ENCODE measurements around the gene STX11. TPM values are rescaled to one million over a fixed set of nuclear protein-coding genes. Genes with fewer than 3 reads are reported as not detected.

STX11 gene
- total and polyA plus RNA-seq, 12 donors: 4.8 to 15.9 (median 8.8) TPM

DNA sequence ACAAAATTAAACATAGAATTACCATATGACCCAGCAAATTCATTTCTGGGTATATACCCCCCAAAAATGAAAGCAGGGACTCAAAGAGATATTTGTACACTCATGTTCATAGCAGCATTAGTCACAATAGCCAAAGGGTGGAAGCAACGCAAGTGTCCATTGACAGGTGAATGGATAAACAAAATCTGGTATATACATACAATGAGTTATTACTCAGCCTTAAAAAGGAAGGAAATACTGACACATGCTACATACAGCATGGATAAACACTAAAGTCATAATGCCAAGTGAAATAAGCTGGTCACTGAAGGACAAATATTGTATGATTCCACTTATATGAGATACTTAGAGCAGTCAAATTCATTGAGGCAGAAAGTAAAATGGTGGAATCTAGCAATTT lies 5.3 kb upstream of the STX11 start:
- Histone ChIP-seq H3K4me1 (peaks cover 0 to 10% (median 0%) of the 10 kb centered on the region in 9 donors), H3K36me3 (no peaks in the 10 kb centered on the region), H3K9me3 (no peaks in the 10 kb centered on the region), H3K4me3 (no peak overlapping the region), H3K27me3 (no peaks in the 10 kb centered on the region), H3K27ac (no peak overlapping the region)
- TF ChIP-seq, protein P1, sequence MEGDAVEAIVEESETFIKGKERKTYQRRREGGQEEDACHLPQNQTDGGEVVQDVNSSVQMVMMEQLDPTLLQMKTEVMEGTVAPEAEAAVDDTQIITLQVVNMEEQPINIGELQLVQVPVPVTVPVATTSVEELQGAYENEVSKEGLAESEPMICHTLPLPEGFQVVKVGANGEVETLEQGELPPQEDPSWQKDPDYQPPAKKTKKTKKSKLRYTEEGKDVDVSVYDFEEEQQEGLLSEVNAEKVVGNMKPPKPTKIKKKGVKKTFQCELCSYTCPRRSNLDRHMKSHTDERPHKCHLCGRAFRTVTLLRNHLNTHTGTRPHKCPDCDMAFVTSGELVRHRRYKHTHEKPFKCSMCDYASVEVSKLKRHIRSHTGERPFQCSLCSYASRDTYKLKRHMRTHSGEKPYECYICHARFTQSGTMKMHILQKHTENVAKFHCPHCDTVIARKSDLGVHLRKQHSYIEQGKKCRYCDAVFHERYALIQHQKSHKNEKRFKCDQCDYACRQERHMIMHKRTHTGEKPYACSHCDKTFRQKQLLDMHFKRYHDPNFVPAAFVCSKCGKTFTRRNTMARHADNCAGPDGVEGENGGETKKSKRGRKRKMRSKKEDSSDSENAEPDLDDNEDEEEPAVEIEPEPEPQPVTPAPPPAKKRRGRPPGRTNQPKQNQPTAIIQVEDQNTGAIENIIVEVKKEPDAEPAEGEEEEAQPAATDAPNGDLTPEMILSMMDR (IDR thresholded peaks at IDR 0.05): no peak
- intact Hi-C loops (cut with DNase I): loop anchor here in 2 of 10 donors (5.0 kb wide), 2 partner anchors 38 to 72 kb away; no protein-coding TSS in a partner anchor
- no peak for ATAC-seq
- 88 to 89% methylated on average over 1 of the region's 1 CpG for WGBS, 2 donors
- DNase-seq: no peak

DNA sequence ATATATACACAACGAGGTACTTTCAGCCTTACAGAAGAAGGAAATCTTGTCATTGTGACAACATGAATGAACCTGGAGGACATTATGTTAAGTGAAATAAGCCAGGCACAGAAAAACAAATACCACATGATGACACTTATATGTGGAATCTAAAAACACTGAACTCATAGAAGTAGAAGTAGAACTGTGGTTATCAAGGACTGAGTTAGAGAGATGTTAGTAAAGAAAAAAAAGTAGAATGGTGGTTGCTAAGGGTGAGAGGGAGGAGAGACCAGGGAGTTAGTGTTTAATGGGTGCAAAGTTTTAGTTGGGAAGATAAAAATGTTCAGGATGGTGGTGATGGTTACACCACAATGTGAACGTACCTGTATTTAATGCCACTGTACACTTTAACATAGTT lies 4.8 kb upstream of the STX11 start:
- Histone ChIP-seq H3K4me1 (peaks cover 0 to 10% (median 0%) of the 10 kb centered on the region in 9 donors), H3K4me3 (no peak overlapping the region), H3K9me3 (no peaks in the 10 kb centered on the region), H3K27ac (no peak overlapping the region), H3K36me3 (no peaks in the 10 kb centered on the region), H3K27me3 (no peaks in the 10 kb centered on the region)
- intact Hi-C loops (cut with DNase I): loop anchor here in 2 of 10 donors (5.0 kb wide), 2 partner anchors 38 to 72 kb away; no protein-coding TSS in a partner anchor
- WGBS, 2 donors: 79 to 82% methylated on average over 2 of the region's 2 CpGs
- ATAC-seq (no peak), DNase-seq (no peak)
- TF ChIP-seq, protein P1 (IDR thresholded peaks at IDR 0.05): no peak

DNA sequence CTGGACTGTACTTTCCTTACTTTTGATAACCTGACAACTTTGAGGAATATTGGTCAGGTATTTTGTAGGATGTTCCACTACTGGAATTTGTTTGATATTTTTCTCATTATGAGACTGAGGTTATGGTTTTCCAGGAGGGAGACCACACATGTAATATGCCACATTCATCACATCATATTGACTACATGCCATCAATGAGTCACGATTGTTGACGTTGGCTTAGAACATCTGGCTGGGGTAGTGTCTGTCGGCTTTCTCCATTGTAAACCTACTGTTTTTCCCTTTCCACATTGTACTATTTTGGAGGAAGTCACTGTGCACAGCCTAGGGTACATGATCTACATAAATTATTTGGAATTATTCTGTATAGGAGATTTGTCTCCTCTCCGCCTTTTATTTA lies 1.4 kb upstream of the STX11 start:
- Histone ChIP-seq H3K4me1 (peaks cover 0 to 36% (median 13%) of the 10 kb centered on the region in 9 donors), H3K9me3 (no peaks in the 10 kb centered on the region), H3K27ac (peak overlapping the region in 2 of 10 donors; percentile 77 to 79), H3K4me3 (no peak overlapping the region), H3K36me3 (no peaks in the 10 kb centered on the region), H3K27me3 (no peaks in the 10 kb centered on the region)
- no peak for ATAC-seq
- DNase-seq: no peak
- intact Hi-C loops (cut with DNase I): loop anchor here in 2 of 10 donors (5.0 kb wide), 2 partner anchors 42 to 68 kb away; no protein-coding TSS in a partner anchor
- TF ChIP-seq, protein P1 (IDR thresholded peaks at IDR 0.05): no peak
- 58 to 69% methylated on average over 4 of the region's 4 CpGs for WGBS, 2 donors

DNA sequence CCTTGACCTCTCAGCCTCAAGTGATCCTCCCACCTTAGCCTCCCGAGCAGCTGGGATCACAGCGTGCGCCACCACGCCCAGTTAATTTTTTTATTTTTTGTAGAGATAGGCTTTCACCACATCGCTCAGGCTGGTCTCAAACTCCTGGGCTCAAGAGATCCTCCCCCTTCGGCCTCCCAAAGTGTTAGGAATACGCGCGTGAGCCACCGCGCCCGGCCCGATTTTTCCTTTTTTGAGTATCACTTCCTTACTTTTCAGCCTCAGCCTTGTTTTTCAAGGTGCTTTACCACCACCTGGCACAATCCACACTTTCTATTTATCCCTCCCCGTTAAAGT lies 791 bp upstream of the STX11 start:
- H3K4me1 ChIP-seq: peaks cover 0 to 42% (median 13%) of the 10 kb centered on the region in 9 donors
- TF ChIP-seq, protein P1 (IDR thresholded peaks at IDR 0.05): no peak
- WGBS, 2 donors: 53 to 67% methylated on average over 14 of the region's 14 CpGs
- no peaks in the 10 kb centered on the region for H3K9me3 ChIP-seq
- peak overlapping the region in 9 of 10 donors; percentile 70 to 85 (median 79) for H3K4me3 ChIP-seq
- H3K36me3 ChIP-seq: no peaks in the 10 kb centered on the region
- DNase-seq: no peak
- H3K27me3 ChIP-seq: no peaks in the 10 kb centered on the region
- intact Hi-C loops (cut with DNase I): loop anchor here in 2 of 10 donors (5.0 kb wide), 2 partner anchors 42 to 68 kb away; no protein-coding TSS in a partner anchor
- peak overlapping the region in 7 of 10 donors; percentile 77 to 94 (median 79) for H3K27ac ChIP-seq
- ATAC-seq: no peak
